Large intestine (tissue), 3 donors: ENCODE results near the gene MCOLN2. TPM values are rescaled to one million over a fixed set of nuclear protein-coding genes. Genes with fewer than 3 reads are reported as not detected.
"Not testable (repeated sequence)": the region's sequence is repeated elsewhere in the genome, so short reads cannot be mapped to it uniquely, and the experiment has no call there.

Experiments
- DNase-seq, 2 donors: peaks; one replicate each; pipeline versions ENCODE4 v3.0.0 to v3.0.0-alpha.2; 2013
- H3K27ac ChIP-seq: one replicate; pipeline ENCODE4 v1.5.1; 2013; ENCODE audit warnings: low read length
- H3K27me3 ChIP-seq: 2 replicates; pipeline ENCODE4 v1.6.1; 2013; ENCODE audit warnings: low read length; ENCODE audit not compliant: control insufficient read depth, insufficient read depth
- H3K36me3 ChIP-seq: 2 replicates; pipeline ENCODE4 v1.6.1; 2013; ENCODE audit warnings: low read length; ENCODE audit not compliant: control insufficient read depth, insufficient read depth
- H3K4me1 ChIP-seq: one replicate; pipeline ENCODE4 v1.6.1; 2013; ENCODE audit warnings: low read length; ENCODE audit not compliant: control insufficient read depth, insufficient read depth
- H3K4me3 ChIP-seq: one replicate; pipeline ENCODE4 v1.5.1; 2013; ENCODE audit warnings: low read length
- H3K9me3 ChIP-seq: one replicate; pipeline ENCODE4 v1.6.1; 2013; ENCODE audit warnings: mild to moderate bottlenecking, low read depth, low read length, moderate library complexity; ENCODE audit not compliant: control insufficient read depth
- WGBS: methylation state at CpG from one replicate; pipeline ENCODE4 v1.1.5; 2013; ENCODE audit warnings: low lambda C conversion rate; ENCODE audit not compliant: insufficient coverage; 5-methylcytosine and 5-hydroxymethylcytosine counted together
- polyA plus RNA-seq: library from polyadenylated mRNA; unstranded; fragments of 120-200 nt; gene quantifications from one replicate; pipeline ENCODE4 v1.2.1, GENCODE V29; 2013

Gene MCOLN2
- polyA plus RNA-seq, 1 donor, result 3.2 TPM

DNA sequence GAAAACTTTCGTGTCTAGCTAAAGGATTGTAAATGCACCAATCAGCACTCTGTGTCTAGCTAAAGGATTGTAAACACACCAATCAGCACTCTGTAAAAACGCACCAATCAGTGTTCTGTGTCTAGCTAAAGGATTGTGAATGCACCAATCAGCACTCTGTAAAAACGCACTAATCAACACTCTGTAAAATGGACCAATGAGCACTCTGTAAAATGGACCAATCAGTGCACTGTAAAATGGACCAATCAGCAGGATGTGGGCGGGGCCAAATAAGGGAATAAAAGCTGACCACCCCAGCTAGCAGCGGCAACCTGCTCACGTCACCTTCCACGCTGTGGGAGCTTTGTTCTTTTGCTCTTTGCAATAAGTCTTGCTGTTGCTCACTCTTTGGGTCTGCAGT lies 94.2 kb downstream of the MCOLN2 start:
- no CpG with 5 or more reads among the region's 7 CpGs for WGBS
- H3K27ac ChIP-seq, result not testable (repeated sequence)

DNA sequence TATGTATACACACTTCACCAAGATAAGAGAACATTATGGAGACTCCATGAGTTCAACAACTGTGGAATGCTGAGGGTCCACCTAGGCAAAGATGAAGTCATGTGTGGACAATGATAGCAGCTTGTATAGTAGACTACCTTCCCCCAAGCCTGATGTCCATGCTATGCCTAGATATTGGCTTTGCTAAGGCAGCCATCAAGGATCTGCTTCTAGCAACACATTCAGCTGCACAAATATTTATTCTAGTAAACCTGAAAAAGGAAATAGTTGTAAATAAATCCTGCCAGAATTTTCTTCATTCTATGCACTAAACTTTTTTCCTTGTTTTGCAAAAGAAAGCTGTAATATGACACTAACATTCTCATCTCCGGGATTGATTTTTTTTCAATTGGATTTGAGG lies 96.9 kb downstream of the MCOLN2 start:
- Histone ChIP-seq H3K4me1 (no peaks in the 10 kb centered on the region), H3K27ac (no peak overlapping the region), H3K27me3 (peaks cover 13% of the 10 kb centered on the region), H3K36me3 (no peaks in the 10 kb centered on the region), H3K4me3 (no peak overlapping the region), H3K9me3 (no peaks in the 10 kb centered on the region)
- no peak for DNase-seq
- WGBS, result no CpG with 5 or more reads among the region's 1 CpG

More for the DNA sequence above, 94.2 kb downstream of the MCOLN2 start:
- not testable (repeated sequence) for H3K9me3 ChIP-seq, H3K4me3 ChIP-seq, H3K4me1 ChIP-seq, H3K27me3 ChIP-seq, DNase-seq, H3K36me3 ChIP-seq

DNA sequence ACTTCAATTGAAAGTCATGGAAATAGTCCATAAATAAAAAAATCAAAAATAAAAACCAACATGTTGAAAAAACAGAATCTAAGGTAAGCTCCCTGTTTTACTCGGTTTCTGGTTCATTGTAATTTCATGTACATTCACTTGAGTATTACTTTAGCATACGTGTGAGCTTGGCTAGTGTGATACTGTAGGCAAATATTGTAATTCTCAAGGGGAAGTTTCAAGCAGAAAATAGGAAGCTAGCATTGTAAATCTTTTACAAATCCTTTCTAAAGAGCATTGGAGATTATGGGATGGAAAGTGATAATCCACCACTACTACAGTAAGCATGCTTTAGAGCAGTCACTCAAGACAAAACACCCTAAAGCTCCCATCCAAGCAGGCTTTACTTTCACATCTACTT lies 100.6 kb downstream of the MCOLN2 start:
- Histone ChIP-seq H3K36me3 (no peaks in the 10 kb centered on the region), H3K27me3 (peaks cover 45% of the 10 kb centered on the region), H3K4me3 (no peak overlapping the region), H3K27ac (no peak overlapping the region), H3K4me1 (no peaks in the 10 kb centered on the region), H3K9me3 (no peaks in the 10 kb centered on the region)
- DNase-seq, result no peak
- WGBS, result no CpG with 5 or more reads among the region's 2 CpGs

DNA sequence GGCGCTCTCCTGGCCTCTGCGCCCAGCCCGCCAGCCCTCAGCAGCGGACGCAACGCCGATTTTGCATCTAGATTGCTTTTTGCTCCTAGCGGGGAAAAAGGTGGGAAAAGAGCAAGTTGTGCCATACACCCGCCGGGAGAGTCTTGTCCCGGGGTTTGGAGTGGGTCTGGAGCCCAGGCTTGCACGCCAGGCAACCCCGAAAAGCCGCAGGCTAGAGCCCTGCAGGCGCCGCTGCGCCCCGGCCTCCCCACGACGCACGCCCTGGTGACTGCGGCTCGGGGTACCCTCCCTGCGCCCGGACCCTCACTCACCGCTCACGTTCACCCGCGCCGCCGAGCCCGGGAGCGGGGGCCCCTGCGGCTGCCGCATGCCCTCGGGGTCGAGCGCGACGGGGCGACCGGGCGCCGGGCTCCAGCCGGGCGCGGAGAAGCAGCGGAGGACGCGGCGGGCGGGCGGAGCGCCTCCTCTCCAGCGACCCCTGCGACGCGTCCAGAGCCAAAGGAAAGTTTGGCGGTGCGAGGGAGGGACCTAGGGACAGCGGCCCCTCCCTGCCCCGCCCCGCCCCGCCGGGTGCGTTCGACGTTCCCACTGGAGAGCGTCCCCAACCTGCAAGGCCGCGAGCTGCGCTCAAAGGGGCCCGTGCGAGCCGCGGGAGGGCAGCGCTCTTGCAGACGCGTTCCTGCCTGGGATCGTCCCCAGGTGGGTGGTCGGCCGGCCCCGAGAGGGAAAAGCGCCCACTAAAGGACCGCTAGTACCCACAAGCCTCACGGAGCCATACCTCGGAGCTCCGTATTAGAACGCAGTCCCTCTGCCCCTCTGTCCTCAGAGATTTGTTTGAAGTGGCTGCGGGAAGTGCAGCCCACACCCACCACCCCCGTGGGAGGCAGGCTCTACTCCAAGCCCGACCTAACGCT lies 104.0 kb downstream of the MCOLN2 start, which contains the start of gene LPAR3:
Gene LPAR3 (minus strand): TSS at position 502 of the 914 bp plus-strand sequence. CDS start 27,086 bp downstream, outside the sequence.
- peak within 1 kb of the TSS; percentile 27 for H3K4me3 ChIP-seq
- H3K27me3 ChIP-seq, result peaks cover 47% of the 10 kb centered on the region
- H3K9me3 ChIP-seq, result no peaks in the 10 kb centered on the region
- H3K4me1 ChIP-seq, result no peaks in the 10 kb centered on the region
- DNase-seq, result peak in 1 of 2 donors; percentile 42
- no peak within 1 kb of the TSS for H3K27ac ChIP-seq
- no CpG with 5 or more reads among the region's 93 CpGs for WGBS
- no peaks in the 10 kb centered on the region for H3K36me3 ChIP-seq

DNA sequence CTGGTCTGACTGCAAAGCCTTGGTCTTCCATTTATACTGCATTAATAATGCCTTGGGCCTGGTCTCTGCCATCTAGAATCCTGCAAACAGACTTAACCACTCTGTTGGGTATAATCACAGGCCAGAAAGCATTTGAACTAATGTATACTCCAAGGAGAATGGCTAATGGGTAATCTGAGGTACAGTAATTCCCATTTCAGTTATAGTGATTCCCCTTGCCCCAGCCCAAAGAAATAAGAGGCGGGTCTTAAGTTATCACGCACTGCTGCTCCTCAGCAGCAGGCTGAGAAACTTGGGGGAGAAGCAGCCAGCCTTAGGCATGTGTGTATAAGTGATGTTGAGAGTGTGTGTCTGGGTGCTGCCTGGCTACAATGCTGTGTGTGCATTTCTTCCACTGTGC lies 106.3 kb downstream of the MCOLN2 start:
- no CpG with 5 or more reads among the region's 2 CpGs for WGBS
- no peak overlapping the region for H3K4me3 ChIP-seq
- no peaks in the 10 kb centered on the region for H3K4me1 ChIP-seq
- peaks cover 40% of the 10 kb centered on the region for H3K27me3 ChIP-seq
- H3K36me3 ChIP-seq, result no peaks in the 10 kb centered on the region
- no peak for DNase-seq
- no peak overlapping the region for H3K27ac ChIP-seq
- no peaks in the 10 kb centered on the region for H3K9me3 ChIP-seq

DNA sequence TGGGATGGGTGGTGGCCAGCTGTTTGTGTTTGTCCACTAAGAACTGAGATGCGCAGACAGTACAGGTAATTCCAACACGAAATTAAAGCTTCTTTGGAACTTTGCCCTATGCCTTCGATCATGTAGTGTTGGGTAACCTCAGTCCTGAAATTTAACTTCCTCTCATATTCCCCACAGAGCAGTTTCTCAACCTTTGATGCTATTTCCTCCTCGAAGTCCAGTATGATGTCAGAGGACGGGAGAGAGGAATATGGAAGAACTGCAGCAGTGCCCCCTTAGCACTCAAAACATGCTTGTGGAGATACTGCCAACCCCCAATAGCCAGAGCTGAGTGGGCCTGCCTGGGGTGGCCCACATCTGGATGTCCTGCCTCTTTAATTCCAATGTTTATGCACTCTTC lies 107.5 kb downstream of the MCOLN2 start:
- no CpG with 5 or more reads among the region's 5 CpGs for WGBS
- Histone ChIP-seq H3K36me3 (no peaks in the 10 kb centered on the region), H3K9me3 (no peaks in the 10 kb centered on the region), H3K27me3 (peaks cover 29% of the 10 kb centered on the region), H3K27ac (no peak overlapping the region), H3K4me3 (no peak overlapping the region), H3K4me1 (no peaks in the 10 kb centered on the region)
- peak; percentile 43 to 60 for DNase-seq

DNA sequence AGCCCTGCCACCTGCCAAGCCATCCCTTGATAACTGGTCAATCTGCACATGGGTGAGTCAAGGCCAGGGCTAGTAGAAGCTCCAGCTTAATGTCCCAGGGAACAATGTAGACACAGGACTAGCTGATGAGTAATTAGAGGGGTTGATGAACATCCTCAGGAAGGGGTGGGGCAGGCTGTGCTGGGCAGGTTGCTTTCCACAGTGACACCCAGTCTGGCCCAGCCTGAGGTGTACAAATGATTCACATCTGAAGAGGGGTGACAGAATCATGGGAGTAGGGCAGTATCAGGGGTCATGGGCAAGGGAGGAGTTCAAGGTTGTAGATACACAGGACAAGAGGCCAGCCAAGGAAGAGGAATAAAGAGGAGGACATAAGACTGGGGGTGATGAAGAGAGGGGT lies 108.2 kb downstream of the MCOLN2 start:
- no peaks in the 10 kb centered on the region for H3K4me1 ChIP-seq
- H3K27ac ChIP-seq, result no peak overlapping the region
- peaks cover 22% of the 10 kb centered on the region for H3K27me3 ChIP-seq
- H3K36me3 ChIP-seq, result no peaks in the 10 kb centered on the region
- DNase-seq, result no peak
- no peak overlapping the region for H3K4me3 ChIP-seq
- H3K9me3 ChIP-seq, result no peaks in the 10 kb centered on the region

DNA sequence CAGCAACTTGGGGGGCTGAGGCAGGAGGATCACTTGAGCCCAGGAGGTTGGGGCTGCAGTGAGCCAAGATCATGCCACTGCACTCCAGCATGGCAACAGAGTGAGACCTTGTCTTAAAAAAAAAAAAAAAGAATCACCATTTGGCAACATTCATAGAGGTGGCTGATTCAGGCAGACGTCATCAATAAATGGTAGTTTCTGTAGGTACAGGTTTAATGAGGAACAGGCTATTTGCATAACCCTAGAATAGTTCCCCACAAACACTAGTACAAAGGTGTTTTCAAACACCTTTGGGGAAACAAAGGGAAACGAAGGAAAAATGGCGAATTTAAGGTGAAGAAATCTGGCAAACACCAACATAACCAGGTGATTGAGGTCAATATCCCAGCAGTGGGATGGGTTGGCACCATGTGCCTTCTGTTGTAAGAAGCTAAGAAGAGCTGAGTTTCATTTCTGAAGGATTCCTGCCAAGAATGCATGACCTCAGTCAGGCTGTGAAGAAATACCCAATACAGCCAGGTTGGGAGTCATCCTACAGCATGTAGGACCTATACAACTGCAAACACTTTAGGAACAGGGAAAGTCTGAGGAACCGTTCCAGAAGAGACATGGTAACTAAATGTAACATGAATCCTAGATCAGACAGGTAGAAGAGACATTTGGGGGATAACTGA lies 109.5 kb downstream of the MCOLN2 start:
- no peaks in the 10 kb centered on the region for H3K9me3 ChIP-seq
- H3K36me3 ChIP-seq, result no peaks in the 10 kb centered on the region
- peaks cover 10% of the 10 kb centered on the region for H3K27me3 ChIP-seq
- H3K4me3 ChIP-seq, result no peak overlapping the region
- WGBS, result 93% methylated on average over 2 of the region's 4 CpGs
- no peak overlapping the region for H3K27ac ChIP-seq
- peak; percentile 18 to 34 for DNase-seq
- no peaks in the 10 kb centered on the region for H3K4me1 ChIP-seq

DNA sequence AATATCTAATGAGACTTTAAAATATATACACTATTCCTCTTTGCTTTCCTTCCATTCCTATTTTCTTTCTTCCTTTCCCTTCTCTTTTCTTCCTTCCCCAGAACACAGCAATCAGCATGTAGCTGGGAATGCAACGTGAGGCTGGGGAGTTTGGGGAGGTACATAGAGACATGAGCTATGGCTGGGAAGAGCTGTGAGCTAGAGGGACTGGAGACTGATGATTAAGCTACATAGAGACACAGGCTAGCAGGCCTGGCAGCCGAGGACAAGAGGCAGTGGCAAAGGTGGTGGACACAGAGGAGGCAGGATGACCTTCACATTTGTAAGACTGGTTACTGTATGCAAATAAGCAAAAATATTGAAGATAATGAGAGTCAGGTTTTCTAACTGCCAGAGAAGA lies 111.4 kb downstream of the MCOLN2 start:
- no CpG with 5 or more reads among the region's 2 CpGs for WGBS
- no peak for DNase-seq
- no peak overlapping the region for H3K4me3 ChIP-seq
- no peaks in the 10 kb centered on the region for H3K9me3 ChIP-seq
- no peaks in the 10 kb centered on the region for H3K36me3 ChIP-seq
- H3K27me3 ChIP-seq, result no peaks in the 10 kb centered on the region
- no peak overlapping the region for H3K27ac ChIP-seq
- no peaks in the 10 kb centered on the region for H3K4me1 ChIP-seq

DNA sequence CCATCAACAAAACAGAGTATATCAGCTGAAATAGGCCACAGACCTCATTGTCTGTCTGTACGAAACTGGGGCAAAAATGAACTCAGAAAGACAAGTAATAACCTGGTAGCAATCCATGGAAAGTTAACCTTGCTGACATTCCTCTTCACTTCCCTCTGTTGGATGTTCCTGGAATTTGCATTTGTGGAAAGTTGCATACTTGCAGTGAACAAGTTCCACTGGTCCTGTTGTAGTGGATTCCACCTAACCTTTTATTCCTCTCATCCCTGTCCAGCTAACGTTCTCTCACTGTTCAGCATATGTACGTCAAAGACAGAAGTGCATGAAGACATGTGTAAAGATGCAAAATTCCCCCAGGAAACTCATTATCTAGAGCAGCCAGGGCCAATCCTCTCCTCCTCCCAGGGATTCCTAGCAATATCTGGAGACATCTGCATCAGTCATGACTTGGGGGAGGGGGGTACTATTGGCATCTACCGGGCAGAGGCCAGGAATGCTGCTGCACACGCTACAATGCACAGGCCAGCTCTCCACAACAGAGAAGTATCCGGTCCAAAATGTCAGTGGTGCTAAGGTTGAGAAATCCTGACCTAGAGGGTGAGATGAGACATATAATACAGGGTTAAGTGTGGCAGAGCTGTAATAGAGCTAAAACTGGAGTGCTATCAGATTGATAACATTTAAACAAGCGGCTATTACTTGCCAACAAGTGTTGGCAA lies 112.1 kb downstream of the MCOLN2 start:
- DNase-seq, result no peak
- Histone ChIP-seq H3K9me3 (no peaks in the 10 kb centered on the region), H3K27me3 (no peaks in the 10 kb centered on the region), H3K36me3 (no peaks in the 10 kb centered on the region), H3K4me3 (no peak overlapping the region), H3K4me1 (no peaks in the 10 kb centered on the region), H3K27ac (no peak overlapping the region)
- no CpG with 5 or more reads among the region's 7 CpGs for WGBS
